Measurements from ENCODE around the gene CA14. TPM values are rescaled to one million over a fixed set of nuclear protein-coding genes. Genes with fewer than 3 reads are reported as not detected.

CA14 gene
- total and polyA plus RNA-seq, 2 experiments from 2014 or later, result 41.3 to 47.4 TPM

DNA sequence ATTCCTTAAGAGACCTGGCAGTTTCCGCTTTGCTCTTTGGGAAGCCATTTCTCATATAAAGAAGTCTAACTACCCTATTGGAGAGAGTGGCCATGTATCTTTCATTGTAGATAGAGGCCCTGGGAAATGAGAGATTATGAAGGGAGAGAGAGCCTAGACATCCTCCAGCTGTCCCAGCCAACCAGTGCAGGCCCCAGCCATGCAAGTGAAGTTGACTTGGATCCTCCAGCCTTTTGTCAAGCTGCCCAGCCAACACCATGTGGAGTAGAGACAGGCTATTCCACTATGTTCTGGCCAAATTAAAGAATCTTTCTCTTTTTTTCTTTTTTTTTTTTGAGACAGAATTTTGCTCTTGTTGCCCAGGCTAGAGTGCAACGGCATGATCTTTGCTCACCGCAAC lies 14.6 kb upstream of the CA14 start:
- no peak overlapping the region; the same call in 1 of the 2 replicates for H2AFZ ChIP-seq
- Mint-ChIP-seq H3K36me3 (ENCODE audit: low read depth) (no peaks in the 10 kb centered on the region), H3K27ac (no peak overlapping the region), H3K9me3 (no peaks in the 10 kb centered on the region), H3K4me3 (no peak overlapping the region), H3K27me3 (ENCODE audit: insufficient read depth, low read depth, poor library complexity) (peaks cover 3% of the 10 kb centered on the region), H3K4me1 (no peaks in the 10 kb centered on the region)
- no peaks in the 10 kb centered on the region for H3K27me3 ChIP-seq (ENCODE audit: insufficient read depth)
- H3K4me1 ChIP-seq (ENCODE audit: insufficient read depth), result no peaks in the 10 kb centered on the region
- H3K4me2 ChIP-seq, result no peak overlapping the region
- DNase-seq (ENCODE audit: low spot score) (no peak), ATAC-seq (no peak)
- H4K20me1 ChIP-seq (replicated peaks; ENCODE audit: insufficient read depth), result no peaks in the 10 kb centered on the region
- no peaks in the 10 kb centered on the region for H3F3A ChIP-seq (replicated peaks; ENCODE audit: low read depth)
- H3K79me2 ChIP-seq (replicated peaks; ENCODE audit: insufficient read depth), result no peaks in the 10 kb centered on the region
- peaks cover 3% of the 10 kb centered on the region; the same call in 1 of the 2 replicates for H3K9me2 ChIP-seq (ENCODE audit: insufficient read depth)
- H3K4me3 ChIP-seq, result no peak overlapping the region
- TF ChIP-seq EZH2 (IDR thresholded peaks at IDR 0.05; ENCODE audit: low read depth, unreplicated experiment) (no peak), ZNF114 (CRISPR knock-in tag; IDR thresholded peaks at IDR 0.05) (no peak), CTCF (conservative IDR thresholded peaks at IDR 0.05; ENCODE audit: low read depth in 2 of 2) (no peak), CREB1 (CRISPR knock-in tag; IDR thresholded peaks at IDR 0.05; ENCODE audit: low read depth) (no peak), JUNB (IDR thresholded peaks at IDR 0.05; ENCODE audit: unreplicated experiment) (no peak), POLR2AphosphoS5 (IDR thresholded peaks at IDR 0.05; ENCODE audit: low read depth) (no peak), REST (IDR thresholded peaks at IDR 0.05; ENCODE audit: unreplicated experiment) (no peak), ZNF462 (CRISPR knock-in tag; IDR thresholded peaks at IDR 0.05) (no peak), STAT1 (IDR thresholded peaks at IDR 0.05; ENCODE audit: unreplicated experiment) (no peak), EZH2phosphoT487 (IDR thresholded peaks at IDR 0.05; ENCODE audit: unreplicated experiment) (no peak), ZNF331 (CRISPR knock-in tag; IDR thresholded peaks at IDR 0.05; ENCODE audit: low read depth) (no peak), NANOG (IDR thresholded peaks at IDR 0.05; ENCODE audit: borderline replicate concordance) (no peak)
- TF ChIP-seq, protein P1, sequence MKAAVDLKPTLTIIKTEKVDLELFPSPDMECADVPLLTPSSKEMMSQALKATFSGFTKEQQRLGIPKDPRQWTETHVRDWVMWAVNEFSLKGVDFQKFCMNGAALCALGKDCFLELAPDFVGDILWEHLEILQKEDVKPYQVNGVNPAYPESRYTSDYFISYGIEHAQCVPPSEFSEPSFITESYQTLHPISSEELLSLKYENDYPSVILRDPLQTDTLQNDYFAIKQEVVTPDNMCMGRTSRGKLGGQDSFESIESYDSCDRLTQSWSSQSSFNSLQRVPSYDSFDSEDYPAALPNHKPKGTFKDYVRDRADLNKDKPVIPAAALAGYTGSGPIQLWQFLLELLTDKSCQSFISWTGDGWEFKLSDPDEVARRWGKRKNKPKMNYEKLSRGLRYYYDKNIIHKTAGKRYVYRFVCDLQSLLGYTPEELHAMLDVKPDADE (IDR thresholded peaks at IDR 0.05), result no peak
- no peak overlapping the region for H3K27ac ChIP-seq (ENCODE audit: low read depth)
- no peaks in the 10 kb centered on the region for H3K36me3 ChIP-seq (ENCODE audit: insufficient read depth)
